Measurements from ENCODE around the gene CDK6.

DNA sequence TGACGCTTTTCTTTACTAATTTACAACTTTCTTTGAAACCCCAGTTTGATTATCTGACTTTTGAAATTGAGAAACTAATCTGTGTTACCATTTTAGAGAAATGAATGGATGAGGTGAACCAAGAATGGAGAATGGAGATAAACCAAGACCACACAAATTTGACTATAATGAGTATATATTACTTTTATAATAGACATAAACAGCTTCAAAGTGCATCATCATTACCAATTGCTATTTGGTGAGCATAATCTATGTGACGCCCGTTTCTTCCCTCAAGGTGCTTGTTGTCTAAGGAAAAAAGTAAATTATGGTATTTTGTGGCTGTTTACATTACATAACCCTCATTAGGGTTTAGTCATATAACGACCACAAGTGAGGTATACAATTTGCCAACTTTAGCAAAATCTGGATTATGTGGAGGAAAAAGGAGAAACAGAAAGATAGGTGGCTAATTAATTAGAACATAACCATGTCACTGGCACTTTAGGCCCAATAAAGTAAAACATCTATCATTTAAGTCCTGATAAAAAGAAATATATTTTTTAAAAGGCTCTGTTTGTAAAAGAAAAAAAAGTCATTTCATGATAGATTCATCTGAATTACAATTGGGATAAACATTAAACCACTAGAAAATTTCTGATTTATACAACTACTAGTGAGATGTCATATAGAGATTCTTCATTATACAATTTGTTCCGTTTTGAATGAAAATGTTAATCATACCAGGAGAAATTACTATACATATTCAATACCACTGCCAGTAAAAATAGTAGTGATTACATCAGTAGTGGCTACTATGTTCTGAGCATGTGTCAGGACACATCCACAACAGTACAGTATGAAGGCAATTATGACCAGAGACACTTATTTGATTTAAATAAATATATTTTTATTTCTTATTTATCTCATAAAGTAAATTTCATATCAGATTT, 128.0 kb downstream of the CDK6 start:
- TF ChIP-seq, protein P1, sequence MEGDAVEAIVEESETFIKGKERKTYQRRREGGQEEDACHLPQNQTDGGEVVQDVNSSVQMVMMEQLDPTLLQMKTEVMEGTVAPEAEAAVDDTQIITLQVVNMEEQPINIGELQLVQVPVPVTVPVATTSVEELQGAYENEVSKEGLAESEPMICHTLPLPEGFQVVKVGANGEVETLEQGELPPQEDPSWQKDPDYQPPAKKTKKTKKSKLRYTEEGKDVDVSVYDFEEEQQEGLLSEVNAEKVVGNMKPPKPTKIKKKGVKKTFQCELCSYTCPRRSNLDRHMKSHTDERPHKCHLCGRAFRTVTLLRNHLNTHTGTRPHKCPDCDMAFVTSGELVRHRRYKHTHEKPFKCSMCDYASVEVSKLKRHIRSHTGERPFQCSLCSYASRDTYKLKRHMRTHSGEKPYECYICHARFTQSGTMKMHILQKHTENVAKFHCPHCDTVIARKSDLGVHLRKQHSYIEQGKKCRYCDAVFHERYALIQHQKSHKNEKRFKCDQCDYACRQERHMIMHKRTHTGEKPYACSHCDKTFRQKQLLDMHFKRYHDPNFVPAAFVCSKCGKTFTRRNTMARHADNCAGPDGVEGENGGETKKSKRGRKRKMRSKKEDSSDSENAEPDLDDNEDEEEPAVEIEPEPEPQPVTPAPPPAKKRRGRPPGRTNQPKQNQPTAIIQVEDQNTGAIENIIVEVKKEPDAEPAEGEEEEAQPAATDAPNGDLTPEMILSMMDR (IDR thresholded peaks at IDR 0.05): no peak
- no peak for TF ChIP-seq POLR2A (IDR thresholded peaks at IDR 0.05; ENCODE audit: low read depth)
